ENCODE data around the gene NOXRED1.

The NOXRED1 gene

GRCh38 chr14:77407158-77407557, 16.2 kb downstream of the NOXRED1 start:
- DNase-seq (ENCODE audit: low read depth in 2 of 2) = no peak

DNA sequence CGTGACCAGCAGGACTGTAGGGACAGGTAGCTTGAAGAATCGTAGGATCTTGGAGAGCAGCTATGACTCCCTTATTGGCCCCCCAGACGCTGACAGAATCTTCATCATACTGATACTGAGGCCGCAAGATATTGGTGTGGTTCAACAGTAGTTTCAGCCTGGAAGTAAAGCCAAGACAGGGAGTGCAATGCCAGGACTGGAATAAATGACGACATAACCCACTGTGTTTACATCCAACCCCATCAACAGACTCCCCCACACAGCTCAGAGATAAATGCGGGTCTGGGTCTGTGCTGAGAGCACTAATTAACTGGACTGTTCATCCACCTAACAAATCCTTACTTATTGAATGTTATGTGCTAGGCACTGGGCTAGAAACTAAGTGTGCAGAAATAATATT, 16.6 kb downstream of the NOXRED1 start:
- no peak for DNase-seq (ENCODE audit: low read depth in 2 of 2)

GRCh38 chr14:77406086-77406485, 17.2 kb downstream of the NOXRED1 start:
- no peak for DNase-seq (ENCODE audit: low read depth in 2 of 2)

DNA sequence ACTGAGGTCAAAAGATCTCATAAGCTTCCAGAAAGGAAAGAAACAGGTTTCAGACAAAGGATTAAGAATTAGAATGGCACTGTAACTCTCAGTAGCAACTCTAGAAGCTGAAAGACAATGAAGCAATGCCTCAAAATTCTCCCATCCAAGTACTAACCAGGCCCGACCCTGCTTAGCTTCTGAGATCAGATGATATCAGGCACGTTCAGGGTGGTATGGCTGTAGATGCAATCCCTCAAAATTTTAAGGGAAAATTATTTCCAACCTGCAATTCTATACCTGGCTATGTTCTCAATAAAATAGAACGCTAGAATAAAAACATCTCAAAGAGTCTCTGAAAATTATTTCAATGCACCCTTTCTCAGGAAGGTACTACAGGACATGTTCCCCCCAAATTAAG, 19.6 kb downstream of the NOXRED1 start:
- DNase-seq (ENCODE audit: low read depth in 2 of 2) = no peak

GRCh38 chr14:77400216-77400615, 23.1 kb downstream of the NOXRED1 start:
- DNase-seq (ENCODE audit: low read depth in 2 of 2) = no peak

GRCh38 chr14:77390188-77390587, 33.1 kb downstream of the NOXRED1 start:
- no peak for DNase-seq (ENCODE audit: low read depth in 2 of 2)

DNA sequence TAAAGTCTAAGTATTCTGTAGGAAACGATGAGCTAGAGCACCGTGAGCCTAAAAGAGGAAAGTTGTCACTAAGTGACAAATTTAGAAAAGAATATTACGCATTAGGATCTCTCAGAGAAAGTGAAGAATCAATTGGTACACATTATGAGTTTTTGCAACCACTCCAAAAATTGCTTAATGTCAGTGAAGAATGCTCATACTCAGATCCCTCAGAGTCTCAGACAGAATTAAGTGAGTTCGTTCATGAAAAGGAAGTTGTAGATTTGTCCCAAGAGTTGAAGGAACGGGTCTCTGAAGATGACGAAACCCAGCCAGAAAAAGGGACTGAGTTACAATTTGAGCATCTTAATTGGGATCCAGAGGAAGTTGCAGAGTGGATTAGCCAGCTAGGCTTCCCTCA, 44.6 kb downstream of the NOXRED1 start:
- DNase-seq (ENCODE audit: low read depth in 2 of 2) = no peak

DNA sequence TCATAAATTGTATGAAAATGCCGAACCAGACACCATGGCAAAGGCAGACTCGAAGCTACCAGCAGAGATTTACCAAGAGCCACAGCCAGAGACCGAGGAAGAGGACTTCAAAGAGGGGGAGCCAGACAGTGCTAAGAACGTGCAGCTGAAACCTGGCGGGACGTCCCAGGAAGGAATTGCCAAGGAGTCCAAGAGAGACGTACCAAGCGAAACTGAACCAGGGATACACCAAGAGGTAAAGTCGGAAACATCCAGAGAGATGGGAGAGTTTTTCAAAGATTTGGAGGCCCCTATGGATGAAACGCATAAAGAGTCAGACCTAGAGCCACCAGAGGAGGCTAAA, 45.9 kb downstream of the NOXRED1 start:
- DNase-seq (ENCODE audit: low read depth in 2 of 2) = no peak

DNA sequence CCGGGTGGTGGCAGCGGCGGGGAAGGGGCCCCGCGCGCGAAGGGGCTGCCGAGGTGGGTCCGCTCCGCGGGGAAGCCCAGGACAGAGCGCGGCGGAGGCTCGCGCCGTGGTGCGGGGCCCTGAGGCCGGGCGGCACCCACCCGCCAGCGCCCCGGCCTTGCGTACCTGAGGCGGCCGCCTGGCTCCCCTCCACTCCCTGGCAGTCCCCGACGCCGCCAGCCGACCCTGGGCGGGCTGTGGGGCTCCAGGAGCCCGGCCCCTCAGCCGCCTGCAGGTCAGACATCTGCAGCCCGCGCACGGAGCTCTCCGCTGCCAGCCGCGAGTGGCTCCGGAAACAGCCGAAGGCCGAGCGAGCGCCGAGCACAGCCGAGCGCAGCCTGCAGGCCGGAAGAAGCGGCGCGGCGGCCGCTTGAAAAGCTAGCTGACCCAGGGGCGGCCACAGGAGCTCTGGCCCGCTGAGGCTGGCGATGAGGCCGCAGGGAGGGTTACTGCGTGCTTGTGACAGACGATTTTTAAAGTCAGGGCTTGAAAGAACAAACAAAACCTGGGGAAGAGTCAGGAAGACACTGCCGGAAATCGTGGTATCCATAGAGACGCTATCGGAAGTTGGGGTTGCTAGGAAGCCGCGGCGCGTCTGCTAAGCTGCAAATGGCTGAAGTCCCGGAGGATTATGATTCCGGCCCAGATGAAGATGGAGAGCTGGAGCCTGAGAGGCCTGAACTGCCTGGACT, 46.4 kb downstream of the NOXRED1 start, which contains the start of the genes SAMD15 and TMED8:
SAMD15 (plus strand) TSS at position 609 of the 731 bp plus-strand sequence; CDS start at position 649, 40 bp downstream.
TMED8 (minus strand) TSS at position 324 of the 731 bp plus-strand sequence; CDS start at position 283, 41 bp downstream.
- peak; percentile 69 to 77 for DNase-seq (ENCODE audit: low read depth in 2 of 2)

GRCh38 chr14:77375973-77376770, 47.2 kb downstream of the NOXRED1 start:
- DNase-seq (ENCODE audit: low read depth in 2 of 2) = peak; percentile 17 to 19

GRCh38 chr14:77375164-77375950, 48.0 kb downstream of the NOXRED1 start:
- DNase-seq (ENCODE audit: low read depth in 2 of 2) = no peak

DNA sequence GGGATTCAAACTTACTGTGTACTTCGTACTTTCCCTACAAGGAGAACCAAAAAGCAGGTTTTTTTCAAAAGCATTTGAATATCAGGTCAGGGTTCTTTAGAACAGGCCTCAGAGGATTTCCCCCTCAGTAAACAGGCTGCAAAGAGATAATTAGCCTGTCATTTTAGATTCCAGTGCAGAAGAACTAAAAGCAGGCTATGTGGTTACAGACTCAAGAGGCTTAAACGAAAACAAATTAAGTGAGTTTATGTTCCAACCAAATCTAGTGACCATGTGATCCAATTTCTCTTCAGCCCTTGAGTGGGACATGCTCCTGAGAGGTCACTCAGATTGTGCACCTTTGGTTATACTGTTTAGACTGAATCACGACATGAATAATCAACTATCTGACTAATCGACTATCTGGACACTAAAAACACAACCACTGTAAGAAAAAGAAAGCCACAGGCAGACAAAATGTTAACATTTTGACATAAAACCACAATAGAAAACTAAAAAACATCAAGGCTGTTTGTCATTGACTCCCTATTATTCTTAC, 51.0 kb downstream of the NOXRED1 start:
- no peak for DNase-seq (ENCODE audit: low read depth in 2 of 2)

DNA sequence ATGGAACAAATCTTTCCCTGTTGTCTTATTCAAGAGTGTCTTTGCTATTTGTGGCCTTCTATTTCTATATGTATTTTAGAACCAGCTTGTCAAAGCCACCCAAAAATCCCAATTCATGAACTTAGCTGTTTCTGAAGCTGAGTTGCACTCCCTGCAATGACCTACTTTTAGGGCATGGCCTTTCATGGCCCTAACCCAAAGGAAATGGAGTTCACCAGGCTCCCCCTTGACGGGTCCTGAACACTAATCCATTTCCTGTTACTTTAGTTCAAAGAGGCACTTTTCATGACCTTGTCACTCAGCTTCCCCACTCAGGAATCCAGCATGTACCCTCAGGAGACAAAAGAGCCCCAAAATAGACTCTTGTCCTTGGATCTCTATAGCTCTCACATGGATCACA, 54.0 kb downstream of the NOXRED1 start:
- no peak for DNase-seq (ENCODE audit: low read depth in 2 of 2)

DNA sequence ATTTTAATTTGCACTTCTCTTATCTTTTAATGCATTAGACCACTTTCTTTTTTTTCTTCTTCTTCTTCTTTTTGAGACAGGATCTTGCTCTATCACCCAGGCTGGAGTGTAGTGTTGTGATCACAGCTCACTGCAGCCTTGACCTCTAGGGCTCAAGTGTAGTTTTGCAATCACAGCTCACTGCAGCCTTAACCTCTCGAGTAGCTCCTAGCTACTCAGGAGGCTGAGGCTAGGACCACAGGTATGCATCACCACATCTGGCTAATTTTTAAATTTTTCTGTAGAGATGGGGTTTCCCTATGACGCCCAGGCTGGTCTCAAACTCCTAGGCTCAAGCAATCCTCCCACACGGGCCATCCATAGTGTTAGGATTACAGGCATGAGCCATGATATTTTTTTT, 59.2 kb downstream of the NOXRED1 start:
- no peak for DNase-seq (ENCODE audit: low read depth in 2 of 2)

DNA sequence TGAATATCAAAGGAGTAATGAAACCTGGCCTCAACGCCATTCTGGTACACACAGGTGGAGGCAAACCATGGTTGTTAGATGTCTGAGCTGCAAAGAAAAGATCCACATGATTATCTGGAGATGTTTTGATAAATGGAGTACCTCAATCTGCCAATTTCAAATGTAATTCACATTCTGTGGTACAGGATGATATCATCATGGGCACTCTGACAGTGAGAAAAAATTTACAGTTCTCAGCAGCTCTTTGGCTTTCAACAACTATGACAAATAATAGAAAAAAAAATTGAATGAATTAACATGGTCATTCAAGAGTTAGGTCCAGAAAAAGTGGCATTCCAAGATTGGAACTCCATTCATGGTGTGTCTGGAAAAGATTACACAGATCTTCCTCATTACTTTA, 63.7 kb downstream of the NOXRED1 start:
- no peak for DNase-seq (ENCODE audit: low read depth in 2 of 2)

DNA sequence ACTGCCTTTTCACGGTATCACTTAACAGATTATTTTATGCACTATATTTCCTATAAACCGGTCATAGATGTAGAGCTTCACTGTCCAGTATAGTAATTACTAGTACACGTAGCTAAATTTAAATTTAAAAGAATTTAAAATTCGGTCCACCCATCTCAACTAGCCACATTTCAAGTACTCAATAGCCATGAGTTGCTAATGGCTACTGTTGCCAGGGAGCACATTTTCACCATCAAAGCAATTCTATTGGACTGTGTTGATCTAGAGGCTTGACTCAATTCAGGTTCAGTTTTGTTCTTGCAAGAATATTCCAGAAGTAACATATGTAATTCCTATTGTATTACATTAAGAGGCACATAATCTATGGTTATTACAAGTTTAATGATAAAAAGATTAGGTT, 66.4 kb downstream of the NOXRED1 start:
- no peak for DNase-seq (ENCODE audit: low read depth in 2 of 2)

GRCh38 chr14:77355811-77356210, 67.5 kb downstream of the NOXRED1 start:
- DNase-seq (ENCODE audit: low read depth in 2 of 2) = no peak

GRCh38 chr14:77353469-77354141, 69.7 kb downstream of the NOXRED1 start:
- DNase-seq (ENCODE audit: low read depth in 2 of 2) = no peak

GRCh38 chr14:77347751-77348150, 75.6 kb downstream of the NOXRED1 start:
- DNase-seq (ENCODE audit: low read depth in 2 of 2) = no peak

DNA sequence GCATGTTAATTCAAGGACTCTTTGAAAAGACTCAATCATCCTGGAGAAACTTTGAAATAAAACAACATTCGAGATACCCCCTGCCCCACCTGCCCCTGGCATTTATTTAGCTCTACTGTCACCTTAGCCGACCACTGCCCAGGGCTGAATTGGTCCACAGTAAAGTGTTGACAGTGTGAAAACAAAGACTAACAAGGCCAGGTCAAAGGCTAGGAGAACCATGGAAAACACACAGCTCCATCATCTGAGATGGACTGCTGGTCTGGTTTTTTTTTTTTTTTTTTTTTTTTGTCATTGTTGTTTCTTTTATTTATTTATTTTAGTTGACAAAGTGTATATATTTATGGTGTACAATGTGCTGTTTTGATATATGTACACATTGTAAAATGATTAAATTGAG, 76.8 kb downstream of the NOXRED1 start:
- no peak for DNase-seq (ENCODE audit: low read depth in 2 of 2)

- DNase-seq (ENCODE audit: low read depth in 2 of 2) = no peak
Measured at GRCh38 chr14:77344377-77344996, 78.8 kb downstream of the NOXRED1 start.
